Vagina (tissue), 2 donors: ENCODE measurements around the gene PRKCE. TPM values are rescaled to one million over a fixed set of nuclear protein-coding genes. Genes with fewer than 3 reads are reported as not detected.

Experiments
- DNase-seq, 2 donors: peaks; one replicate each; pipeline ENCODE4 v3.0.0-alpha.2; 2017; ENCODE audit errors: extremely low spot score in 2 of 2
- H3K27ac ChIP-seq: fragments of 200-600 bp; sonication (generic); one replicate; pipeline ENCODE4 v1.5.1; 2019
- H3K27me3 ChIP-seq: fragments of 200-600 bp; sonication (generic); one replicate; pipeline ENCODE4 v1.5.1; 2019
- H3K36me3 ChIP-seq, 2 donors: fragments of 200-600 bp; sonication (generic); one replicate each; pipeline ENCODE4 v1.5.1; 2017 to 2019
- H3K4me1 ChIP-seq: fragments of 200-600 bp; sonication (generic); one replicate; pipeline ENCODE4 v1.5.1; 2019
- H3K4me3 ChIP-seq, 2 donors: fragments of 200-600 bp; sonication (generic); 1 replicate in 1 of 2; 2 replicates in 1 of 2; pipeline ENCODE4 v1.5.1; 2016 to 2019
- H3K9me3 ChIP-seq: fragments of 200-600 bp; sonication (generic); one replicate; pipeline ENCODE4 v1.5.1; 2019
- POLR2A ChIP-seq, 2 donors: fragments of 450-650 bp; IDR thresholded peaks; one replicate each; pipeline ENCODE4 v1.6.1; 2017; ENCODE audit warnings: antibody characterized with exemption in 2 of 2, mild to moderate bottlenecking in 2 of 2, moderate library complexity in 2 of 2
- POLR2AphosphoS5 ChIP-seq, 2 donors: sonication (generic); formaldehyde crosslinking; IDR thresholded peaks; one replicate each; pipeline ENCODE4 v1.9.0; 2017; ENCODE audit warnings: antibody characterized with exemption in 2 of 2, mild to moderate bottlenecking in 2 of 2, low read depth in 1 of 2; ENCODE audit not compliant: insufficient read depth in 1 of 2
- intact Hi-C: fragments of 100-400 bp; cut with DNase I; formaldehyde crosslinking; loops from one replicate; pipeline ENCODE4 v1.15.1; 2023
- total RNA-seq: library from RNA; depleted of rRNA; stranded (reverse); fragments of >200 nt; gene quantifications from one replicate; pipeline ENCODE4 v1.2.3, GENCODE V29; 2016
- TF ChIP-seq, protein P1 (sequence below), 3 experiments: fragments of 450-650 bp in 2 of 3; fragments of 200-600 bp in 1 of 3; sonication (generic) in 1 of 3; IDR thresholded peaks; one replicate each; pipeline ENCODE4 v1.5.1; 2017 to 2019; ENCODE audit warnings: antibody characterized with exemption in 3 of 3, mild to moderate bottlenecking in 2 of 3, moderate library complexity in 2 of 3

Gene PRKCE
- total RNA-seq, 1 donor from 2014 or later, result 11.8 TPM

DNA sequence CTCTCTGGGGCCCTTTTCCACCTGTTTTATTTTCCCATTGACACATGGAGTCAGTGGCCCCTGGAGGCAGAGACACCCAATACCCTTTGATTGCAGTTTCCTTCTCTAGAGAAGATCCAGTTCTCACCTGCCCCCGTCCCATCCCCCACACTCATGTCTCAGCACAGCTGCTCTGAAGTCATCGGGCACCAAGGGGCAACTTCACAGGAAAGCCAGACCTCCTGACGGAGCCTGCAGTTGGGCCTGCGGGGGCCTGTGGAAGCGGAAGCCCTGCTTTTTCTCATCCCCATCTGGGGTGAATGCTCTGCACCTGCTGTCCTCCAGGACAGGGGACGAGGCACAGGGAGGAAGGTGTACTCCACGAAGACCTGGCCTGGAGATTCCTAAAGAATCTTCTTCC, 337.4 kb downstream of the PRKCE start:
- intact Hi-C loops, result no loop called here
- TF ChIP-seq, protein P1, sequence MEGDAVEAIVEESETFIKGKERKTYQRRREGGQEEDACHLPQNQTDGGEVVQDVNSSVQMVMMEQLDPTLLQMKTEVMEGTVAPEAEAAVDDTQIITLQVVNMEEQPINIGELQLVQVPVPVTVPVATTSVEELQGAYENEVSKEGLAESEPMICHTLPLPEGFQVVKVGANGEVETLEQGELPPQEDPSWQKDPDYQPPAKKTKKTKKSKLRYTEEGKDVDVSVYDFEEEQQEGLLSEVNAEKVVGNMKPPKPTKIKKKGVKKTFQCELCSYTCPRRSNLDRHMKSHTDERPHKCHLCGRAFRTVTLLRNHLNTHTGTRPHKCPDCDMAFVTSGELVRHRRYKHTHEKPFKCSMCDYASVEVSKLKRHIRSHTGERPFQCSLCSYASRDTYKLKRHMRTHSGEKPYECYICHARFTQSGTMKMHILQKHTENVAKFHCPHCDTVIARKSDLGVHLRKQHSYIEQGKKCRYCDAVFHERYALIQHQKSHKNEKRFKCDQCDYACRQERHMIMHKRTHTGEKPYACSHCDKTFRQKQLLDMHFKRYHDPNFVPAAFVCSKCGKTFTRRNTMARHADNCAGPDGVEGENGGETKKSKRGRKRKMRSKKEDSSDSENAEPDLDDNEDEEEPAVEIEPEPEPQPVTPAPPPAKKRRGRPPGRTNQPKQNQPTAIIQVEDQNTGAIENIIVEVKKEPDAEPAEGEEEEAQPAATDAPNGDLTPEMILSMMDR (IDR thresholded peaks at IDR 0.05), result no peak
- TF ChIP-seq POLR2A (IDR thresholded peaks at IDR 0.05) (no peak), POLR2AphosphoS5 (IDR thresholded peaks at IDR 0.05; ENCODE audit: insufficient read depth in 1 of 2, low read depth in 1 of 2) (no peak)
- Histone ChIP-seq H3K4me1 (peaks cover 19% of the 10 kb centered on the region), H3K36me3 (no peaks in the 10 kb centered on the region), H3K27ac (no peak overlapping the region), H3K27me3 (no peaks in the 10 kb centered on the region), H3K4me3 (no peak overlapping the region), H3K9me3 (no peaks in the 10 kb centered on the region)
- peak in 1 of 2 donors; percentile 71 for DNase-seq

DNA sequence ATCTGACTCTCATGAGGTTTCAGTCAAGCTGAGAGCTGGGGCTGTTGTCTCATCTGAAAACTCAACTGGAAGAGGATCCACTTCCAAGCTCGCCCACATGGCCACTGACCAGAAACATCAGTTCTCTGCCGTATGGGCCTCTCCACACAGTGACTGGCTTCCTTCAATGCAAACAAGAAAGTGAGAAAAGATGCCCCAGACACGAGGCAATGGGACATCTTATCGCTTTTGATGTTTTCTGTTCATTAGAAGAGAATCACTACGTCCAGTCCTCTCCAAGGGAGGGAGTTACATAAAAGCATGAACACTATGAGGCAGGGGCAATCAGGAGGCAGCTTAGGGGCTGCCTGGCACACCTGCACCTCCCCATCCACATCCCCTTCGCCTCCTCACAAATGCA, 338.7 kb downstream of the PRKCE start:
- Histone ChIP-seq H3K27me3 (no peaks in the 10 kb centered on the region), H3K27ac (no peak overlapping the region), H3K36me3 (no peaks in the 10 kb centered on the region), H3K4me3 (no peak overlapping the region), H3K4me1 (peaks cover 20% of the 10 kb centered on the region), H3K9me3 (no peaks in the 10 kb centered on the region)
- TF ChIP-seq POLR2AphosphoS5 (IDR thresholded peaks at IDR 0.05; ENCODE audit: insufficient read depth in 1 of 2, low read depth in 1 of 2) (no peak), POLR2A (IDR thresholded peaks at IDR 0.05) (no peak)
- TF ChIP-seq, protein P1 (IDR thresholded peaks at IDR 0.05), result no peak
- peak in 1 of 2 donors; percentile 58 for DNase-seq
- intact Hi-C loops, result no loop called here

DNA sequence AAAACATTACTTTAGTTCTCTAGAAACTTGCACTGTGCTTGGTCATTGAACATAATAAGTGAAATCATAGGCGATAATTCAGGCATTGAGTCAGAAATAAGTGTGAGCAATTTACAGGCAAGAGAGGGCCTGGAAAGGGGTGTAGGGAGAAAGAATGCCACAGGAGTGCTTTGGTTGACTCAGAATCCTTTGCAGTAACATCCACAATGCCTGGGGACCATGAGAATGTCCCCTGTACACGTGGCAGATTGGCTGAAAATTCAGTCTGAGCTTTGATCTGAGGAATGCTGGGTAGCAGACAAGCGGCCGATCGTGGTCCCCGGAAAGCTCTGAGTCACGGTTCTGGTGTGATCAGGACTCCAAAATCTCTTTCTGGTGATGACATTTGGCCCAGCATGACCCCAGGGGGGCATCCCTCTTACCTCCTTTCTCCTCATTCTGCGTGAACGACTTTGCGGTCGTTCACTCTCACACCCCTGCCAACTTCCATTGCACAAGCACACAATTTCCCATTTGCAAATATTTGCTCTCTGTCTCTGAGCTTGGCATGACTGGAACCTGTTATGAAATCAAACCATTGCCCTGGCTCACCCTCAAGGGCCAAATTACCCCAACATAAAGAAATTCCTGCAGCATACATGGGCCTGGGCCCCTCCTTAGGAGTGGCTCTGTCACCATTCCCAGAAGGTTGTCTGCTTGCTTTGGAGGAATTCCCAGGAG, 340.7 kb downstream of the PRKCE start:
- peak overlapping the region; percentile 14 for H3K27ac ChIP-seq
- intact Hi-C loops, result no loop called here
- no peaks in the 10 kb centered on the region for H3K36me3 ChIP-seq
- H3K27me3 ChIP-seq, result no peaks in the 10 kb centered on the region
- H3K4me3 ChIP-seq, result no peak overlapping the region
- H3K4me1 ChIP-seq, result peaks cover 20% of the 10 kb centered on the region
- DNase-seq, result peak in 1 of 2 donors; percentile 88
- TF ChIP-seq, protein P1 (IDR thresholded peaks at IDR 0.05), result no peak
- TF ChIP-seq POLR2AphosphoS5 (IDR thresholded peaks at IDR 0.05; ENCODE audit: insufficient read depth in 1 of 2, low read depth in 1 of 2), result peak in 1 of 2 donors; percentile 15
- no peak for TF ChIP-seq POLR2A (IDR thresholded peaks at IDR 0.05)
- no peaks in the 10 kb centered on the region for H3K9me3 ChIP-seq

DNA sequence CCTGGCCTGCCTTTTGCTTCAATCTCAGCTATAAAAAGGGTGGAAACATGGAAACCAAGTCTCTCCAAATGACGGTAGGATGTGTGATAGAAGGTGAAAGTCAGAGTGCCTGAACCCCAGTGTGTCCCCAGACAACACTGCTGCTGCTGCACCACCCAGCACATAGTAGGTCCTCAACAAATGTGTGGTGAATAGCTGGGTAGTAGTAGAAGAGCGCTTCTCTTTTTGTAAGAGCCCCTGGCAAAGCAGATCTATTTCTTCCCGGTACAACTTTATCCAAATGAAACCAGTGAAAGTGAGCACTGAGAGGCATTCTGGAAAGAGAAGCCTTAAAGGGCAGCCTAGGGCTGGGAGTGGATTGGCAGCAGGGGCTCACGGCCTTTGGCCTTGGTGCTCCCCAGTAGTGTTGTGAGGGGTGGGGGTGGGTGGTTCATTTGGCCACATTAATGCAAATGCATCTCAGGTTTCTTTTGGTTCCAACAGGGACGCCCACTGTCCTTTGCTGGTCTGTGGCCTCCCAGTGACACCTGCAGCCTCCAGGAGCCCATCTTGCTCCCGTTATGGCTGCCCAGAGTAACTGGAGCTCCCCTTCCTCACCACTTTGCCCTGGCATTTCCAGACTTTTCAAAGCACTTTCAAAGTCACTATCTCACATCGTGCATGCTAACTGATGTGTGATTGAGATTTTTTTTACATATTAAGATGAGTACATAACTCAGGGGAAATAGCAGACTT, 341.4 kb downstream of the PRKCE start:
- TF ChIP-seq POLR2AphosphoS5 (IDR thresholded peaks at IDR 0.05; ENCODE audit: insufficient read depth in 1 of 2, low read depth in 1 of 2) (no peak), POLR2A (IDR thresholded peaks at IDR 0.05) (no peak)
- TF ChIP-seq, protein P1 (IDR thresholded peaks at IDR 0.05), result no peak
- intact Hi-C loops, result no loop called here
- H3K4me1 ChIP-seq, result peaks cover 20% of the 10 kb centered on the region
- peak in 1 of 2 donors; percentile 77 for DNase-seq
- H3K27ac ChIP-seq, result peak overlapping the region; percentile 14
- H3K9me3 ChIP-seq, result no peaks in the 10 kb centered on the region
- H3K36me3 ChIP-seq, result no peaks in the 10 kb centered on the region
- no peaks in the 10 kb centered on the region for H3K27me3 ChIP-seq
- no peak overlapping the region for H3K4me3 ChIP-seq
